ENCODE data around the gene PHACTR3. TPM values are rescaled to one million over a fixed set of nuclear protein-coding genes. Genes with fewer than 3 reads are reported as not detected.

Gene PHACTR3
- total RNA-seq, 1 experiment from 2014 or later = 0.10 TPM

- ATAC-seq = peak; percentile 75
- DNase-seq (ENCODE audit: low read depth, low spot score) = peak; percentile 48
- Histone ChIP-seq H3K27me3 (ENCODE audit: control insufficient read depth, insufficient read depth, low read length) (no peaks in the 10 kb centered on the region), H3K36me3 (ENCODE audit: control insufficient read depth, insufficient read depth, low read length) (no peaks in the 10 kb centered on the region), H3K9me3 (ENCODE audit: control insufficient read depth, insufficient read depth, low read depth, low read length) (no peaks in the 10 kb centered on the region), H3K4me3 (ENCODE audit: low read depth in 2 of 2, low read length in 2 of 2) (no peak overlapping the region), H3K4me1 (ENCODE audit: control insufficient read depth, insufficient read depth, low read length) (no peaks in the 10 kb centered on the region), H3K27ac (ENCODE audit: low read length) (no peak overlapping the region)
- ChIA-PET POLR2A (no interaction called here), CTCF (interaction anchor here (0.6 to 1.2 kb wide), 3 partner anchors 16 to 854 kb away, joined by 5 to 7 read pairs (median 5); no protein-coding TSS in a partner anchor)
- intact Hi-C loops (cut with micrococcal nuclease; ENCODE audit: unreplicated experiment) (loop anchor here (1.0 kb wide), 1 partner anchor 67 kb away; no protein-coding TSS in a partner anchor), in situ Hi-C loops (cut with HindIII; ENCODE audit: low pct_unique_long_range_greater_than_20kb, low sequenced_read_pairs) (no loop called here)
- no TSS peak for BruUV-seq (replicated peaks)
- TF ChIP-seq CTCF (IDR thresholded peaks at IDR 0.05) (peak; percentile 97), POLR2AphosphoS5 (IDR thresholded peaks at IDR 0.05; ENCODE audit: low read depth, low read length) (no peak)
Observed at GRCh38 chr20:59782986-59783640, 178.8 kb downstream of the PHACTR3 start.

GRCh38 chr20:59783641-59784010 is 179.3 kb downstream of the PHACTR3 start:
- Histone ChIP-seq H3K4me1 (ENCODE audit: control insufficient read depth, insufficient read depth, low read length) (no peaks in the 10 kb centered on the region), H3K36me3 (ENCODE audit: control insufficient read depth, insufficient read depth, low read length) (no peaks in the 10 kb centered on the region), H3K27ac (ENCODE audit: low read length) (no peak overlapping the region), H3K9me3 (ENCODE audit: control insufficient read depth, insufficient read depth, low read depth, low read length) (no peaks in the 10 kb centered on the region), H3K4me3 (ENCODE audit: low read depth in 2 of 2, low read length in 2 of 2) (no peak overlapping the region), H3K27me3 (ENCODE audit: control insufficient read depth, insufficient read depth, low read length) (no peaks in the 10 kb centered on the region)
- ChIA-PET POLR2A (no interaction called here), CTCF (interaction anchor here (0.6 to 1.2 kb wide), 3 partner anchors 16 to 854 kb away, joined by 5 to 7 read pairs (median 5); no protein-coding TSS in a partner anchor)
- TF ChIP-seq SIN3A (IDR thresholded peaks at IDR 0.05; ENCODE audit: borderline replicate concordance, insufficient read depth, low read depth, low read length) (no peak), REST (IDR thresholded peaks at IDR 0.05; ENCODE audit: insufficient read depth in 1 of 2, low read depth in 2 of 2, low read length in 1 of 2) (no peak), CTCF (IDR thresholded peaks at IDR 0.05) (no peak), TCF7L2 (IDR thresholded peaks at IDR 0.05; ENCODE audit: low read depth, low read length) (no peak), POLR2AphosphoS5 (IDR thresholded peaks at IDR 0.05; ENCODE audit: low read depth, low read length) (no peak)
- no peak for ATAC-seq
- no TSS peak for BruUV-seq (replicated peaks)
- intact Hi-C loops (cut with micrococcal nuclease; ENCODE audit: unreplicated experiment) (loop anchor here (1.0 kb wide), 1 partner anchor 67 kb away; no protein-coding TSS in a partner anchor), in situ Hi-C loops (cut with HindIII; ENCODE audit: low pct_unique_long_range_greater_than_20kb, low sequenced_read_pairs) (no loop called here)
- DNase-seq (ENCODE audit: low read depth, low spot score) = no peak
